GM12891 (cell line): ENCODE results near the gene NBEA.

Source experiments
- PAX5 ChIP-seq: IDR thresholded peaks from 2 replicates; pipeline ENCODE4 v1.6.1; 2011; ENCODE audit warnings: low read length, moderate library complexity, mild to moderate bottlenecking; ENCODE audit not compliant: insufficient read depth, severe bottlenecking
- POLR2A ChIP-seq: IDR thresholded peaks from 2 replicates; pipeline ENCODE4 v1.6.1; 2011; ENCODE audit warnings: low read depth, low read length, control low read depth
- POLR2AphosphoS5 ChIP-seq: IDR thresholded peaks from 2 replicates; pipeline ENCODE4 v1.6.1; 2011; ENCODE audit warnings: low read depth, low read length, control low read depth
- POU2F2 ChIP-seq: IDR thresholded peaks from 2 replicates; pipeline ENCODE4 v1.6.1; 2011; ENCODE audit warnings: low read depth, mild to moderate bottlenecking, control low read depth, low read length, moderate library complexity
- TAF1 ChIP-seq: IDR thresholded peaks from 2 replicates; pipeline ENCODE4 v1.6.1; 2011; ENCODE audit warnings: low read depth, low read length, control low read depth

GRCh38 chr13:35675651-35676050, 733.6 kb downstream of the NBEA start:
- TF ChIP-seq POLR2AphosphoS5 (no peak), POLR2A (no peak), TAF1 (no peak), PAX5 (no peak), POU2F2 (no peak)
